MCF 10A (cell line): ENCODE measurements around the gene DRC1. TPM values are rescaled to one million over a fixed set of nuclear protein-coding genes. Genes with fewer than 3 reads are reported as not detected.
A peak's percentile ranks its signal among the peaks of the same experiment; 100 is the strongest.

Experiments
- BruUV-seq: library from RNA; stranded (reverse); fragments of 400-500 nt; replicated peaks from 2 replicates; lab custom pipeline; 2021; lab: Mats Ljungman, UMichigan
- CTCF ChIA-PET: fragments of 300-600 bp; sonication (Branson Sonifier 250); formaldehyde crosslinking; extraction: SDS; loops from one replicate; lab custom pipeline; 2021; ENCODE audit warnings: antibody characterized with exemption, inconsistent platforms; lab: Yijun Ruan, JAX
- POLR2A ChIA-PET: fragments of 300-600, 350-650 bp; sonication (Branson Sonifier 250); formaldehyde crosslinking; extraction: SDS; loops from one replicate; lab custom pipeline; 2020; ENCODE audit warnings: antibody characterized with exemption, inconsistent platforms; lab: Yijun Ruan, JAX
- DNase-seq: peaks from one replicate; pipeline ENCODE4 v3.0.0-alpha.2; 2018; ENCODE audit not compliant: unreplicated experiment
- H3K27ac Mint-ChIP-seq: one replicate; pipeline ENCODE4 v1.8.0; 2022; ENCODE audit warnings: mild to moderate bottlenecking, low read depth, mixed read lengths; ENCODE audit not compliant: unreplicated experiment
- H3K27me3 Mint-ChIP-seq: one replicate; pipeline ENCODE4 v1.8.0; 2022; ENCODE audit warnings: mixed read lengths; ENCODE audit not compliant: insufficient read depth, unreplicated experiment
- H3K36me3 Mint-ChIP-seq: one replicate; pipeline ENCODE4 v1.8.0; 2022; ENCODE audit warnings: mild to moderate bottlenecking, moderate library complexity, mixed read lengths; ENCODE audit not compliant: insufficient read depth, unreplicated experiment
- H3K4me1 Mint-ChIP-seq: one replicate; pipeline ENCODE4 v1.8.0; 2022; ENCODE audit warnings: mixed read lengths; ENCODE audit not compliant: insufficient read depth, unreplicated experiment
- H3K4me3 Mint-ChIP-seq: one replicate; pipeline ENCODE4 v1.8.0; 2022; ENCODE audit warnings: mild to moderate bottlenecking, moderate library complexity, mixed read lengths; ENCODE audit not compliant: unreplicated experiment
- H3K9me3 Mint-ChIP-seq: one replicate; pipeline ENCODE4 v1.8.0; 2022; ENCODE audit warnings: mixed read lengths; ENCODE audit not compliant: unreplicated experiment
- CTCF ChIP-seq: fragments of 200-600 bp; IDR thresholded peaks from one replicate; pipeline ENCODE4 v1.8.0; 2022; ENCODE audit warnings: antibody characterized with exemption, mild to moderate bottlenecking; ENCODE audit not compliant: unreplicated experiment
- intact Hi-C: fragments of 100-400 bp; cut with micrococcal nuclease; formaldehyde crosslinking; loops from 2 replicates; pipeline ENCODE4 v1.14.1; 2022
- total RNA-seq: library from RNA; stranded (reverse); gene quantifications from 2 replicates; pipeline ENCODE4 v1.2.3, GENCODE V29; 2022

DRC1 gene
- total RNA-seq, 1 experiment from 2014 or later: not detected

GRCh38 chr2:26396734-26397298 is 4.9 kb upstream of the DRC1 start:
- no peak for TF ChIP-seq CTCF
- BruUV-seq: no TSS peak
- H3K4me3 Mint-ChIP-seq: no peak overlapping the region
- DNase-seq: no peak
- H3K4me1 Mint-ChIP-seq: peaks cover 10% of the 10 kb centered on the region
- no peaks in the 10 kb centered on the region for H3K27me3 Mint-ChIP-seq
- ChIA-PET CTCF (interaction anchor here (0.6 to 0.7 kb wide), 3 partner anchors 49 to 159 kb away, joined by 3 to 4 read pairs (median 3); no protein-coding TSS in a partner anchor), POLR2A (interaction anchor here (0.7 to 2.0 kb wide), 5 partner anchors 13 to 537 kb away, joined by 3 to 6 read pairs (median 4); no protein-coding TSS in a partner anchor)
- H3K36me3 Mint-ChIP-seq: peaks cover 30% of the 10 kb centered on the region
- intact Hi-C loops: no loop called here
- no peaks in the 10 kb centered on the region for H3K9me3 Mint-ChIP-seq
- no peak overlapping the region for H3K27ac Mint-ChIP-seq

- CTCF ChIA-PET: interaction anchor here (0.6 to 1.1 kb wide), 3 partner anchors 35 to 368 kb away, joined by 3 to 4 read pairs (median 3); no protein-coding TSS in a partner anchor
- no peak overlapping the region for H3K27ac Mint-ChIP-seq
- POLR2A ChIA-PET: interaction anchor here (0.8 to 1.5 kb wide), 3 partner anchors 10 to 14 kb away, joined by 3 to 4 read pairs (median 3); no protein-coding TSS in a partner anchor
- no peaks in the 10 kb centered on the region for H3K27me3 Mint-ChIP-seq
- H3K9me3 Mint-ChIP-seq: no peaks in the 10 kb centered on the region
- TF ChIP-seq CTCF: no peak
- BruUV-seq: no TSS peak
- peaks cover 18% of the 10 kb centered on the region for H3K36me3 Mint-ChIP-seq
- no peak overlapping the region for H3K4me3 Mint-ChIP-seq
- intact Hi-C loops: no loop called here
- H3K4me1 Mint-ChIP-seq: peaks cover 10% of the 10 kb centered on the region
- no peak for DNase-seq
Observed at GRCh38 chr2:26399771-26400376, 1.8 kb upstream of the DRC1 start.

GRCh38 chr2:26400723-26401122 is 997 bp upstream of the DRC1 start:
- intact Hi-C loops: no loop called here
- DNase-seq: peak; percentile 69
- peak overlapping the region; percentile 31 for H3K27ac Mint-ChIP-seq
- H3K36me3 Mint-ChIP-seq: peaks cover 18% of the 10 kb centered on the region
- peaks cover 10% of the 10 kb centered on the region for H3K4me1 Mint-ChIP-seq
- H3K4me3 Mint-ChIP-seq: no peak overlapping the region
- TF ChIP-seq CTCF: no peak
- ChIA-PET CTCF (interaction anchor here (0.5 to 1.1 kb wide), 3 partner anchors 58 to 367 kb away, joined by 3 to 4 read pairs (median 4); no protein-coding TSS in a partner anchor), POLR2A (interaction anchor here (0.8 to 1.5 kb wide), 3 partner anchors 9 to 14 kb away, joined by 3 to 4 read pairs (median 3); no protein-coding TSS in a partner anchor)
- no peaks in the 10 kb centered on the region for H3K27me3 Mint-ChIP-seq
- no peaks in the 10 kb centered on the region for H3K9me3 Mint-ChIP-seq
- BruUV-seq: no TSS peak

DNA sequence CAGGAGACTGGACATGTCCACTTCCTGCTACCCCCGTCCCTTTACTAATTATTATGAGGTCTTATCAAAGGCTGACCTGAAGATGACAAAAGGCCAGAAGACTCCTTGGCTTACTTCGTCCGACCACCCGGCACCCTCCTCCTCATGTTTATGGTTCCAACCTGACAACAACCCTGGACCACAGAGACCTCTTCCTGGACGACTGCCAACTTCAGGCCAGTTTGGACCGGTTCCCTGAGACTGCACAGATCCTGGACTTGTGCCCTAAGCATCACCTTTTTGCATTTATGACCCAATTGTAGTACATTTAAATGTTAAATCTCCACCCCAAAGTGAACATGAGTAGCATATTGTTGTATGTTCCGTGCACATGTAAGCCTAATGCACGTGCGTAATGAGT is 5.8 kb downstream of the DRC1 start:
- no peak overlapping the region for H3K4me3 Mint-ChIP-seq
- ChIA-PET POLR2A (no interaction called here), CTCF (interaction anchor here (1.2 kb wide), 1 partner anchor 337 kb away, joined by 4 read pairs; no protein-coding TSS in a partner anchor)
- no peaks in the 10 kb centered on the region for H3K9me3 Mint-ChIP-seq
- H3K4me1 Mint-ChIP-seq: no peaks in the 10 kb centered on the region
- no TSS peak for BruUV-seq
- no peak for DNase-seq
- intact Hi-C loops: no loop called here
- no peaks in the 10 kb centered on the region for H3K27me3 Mint-ChIP-seq
- H3K27ac Mint-ChIP-seq: no peak overlapping the region
- no peak for TF ChIP-seq CTCF
- H3K36me3 Mint-ChIP-seq: no peaks in the 10 kb centered on the region
